PC-3 (cell line): ENCODE results near the gene PARP1.

Source experiments
- EZH2 ChIP-seq: fragments of 300-600 bp; sonication (generic); IDR thresholded peaks from one replicate; pipeline ENCODE4 v1.6.1; 2017; ENCODE audit warnings: antibody characterized with exemption, mild to moderate bottlenecking, low read length; ENCODE audit not compliant: unreplicated experiment
- EZH2phosphoT487 ChIP-seq: fragments of 300-600 bp; sonication (generic); IDR thresholded peaks from 2 replicates; pipeline ENCODE4 v1.6.1; 2018; ENCODE audit warnings: mild to moderate bottlenecking, antibody characterized with exemption, low read length, borderline replicate concordance
- TF ChIP-seq, protein P1 (sequence below): fragments of 300-600 bp; sonication (generic); conservative IDR thresholded peaks from 2 replicates; pipeline ENCODE4 v1.5.1; 2017; ENCODE audit warnings: antibody characterized with exemption, low read depth, mild to moderate bottlenecking, low read length

DNA sequence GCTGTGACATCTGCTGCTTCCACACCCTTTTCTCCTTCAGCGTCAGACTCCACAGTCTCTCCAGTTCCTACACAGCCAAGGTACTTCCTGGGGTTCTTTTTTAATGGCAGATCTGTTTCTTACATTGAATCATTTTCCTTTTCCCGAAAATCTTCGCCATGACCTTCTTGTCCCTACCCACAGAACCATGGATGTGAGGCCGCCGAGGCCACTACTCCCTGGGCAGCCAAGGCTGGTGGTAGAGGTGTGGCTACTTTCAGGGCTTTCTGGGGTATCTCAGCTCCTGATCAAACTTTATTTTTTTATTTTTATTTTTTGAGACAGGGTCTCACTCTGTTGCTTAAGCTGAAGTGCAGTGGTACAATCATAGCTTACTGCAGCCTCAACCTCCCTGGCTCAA is 89.4 kb downstream of the PARP1 start:
- TF ChIP-seq, protein P1, sequence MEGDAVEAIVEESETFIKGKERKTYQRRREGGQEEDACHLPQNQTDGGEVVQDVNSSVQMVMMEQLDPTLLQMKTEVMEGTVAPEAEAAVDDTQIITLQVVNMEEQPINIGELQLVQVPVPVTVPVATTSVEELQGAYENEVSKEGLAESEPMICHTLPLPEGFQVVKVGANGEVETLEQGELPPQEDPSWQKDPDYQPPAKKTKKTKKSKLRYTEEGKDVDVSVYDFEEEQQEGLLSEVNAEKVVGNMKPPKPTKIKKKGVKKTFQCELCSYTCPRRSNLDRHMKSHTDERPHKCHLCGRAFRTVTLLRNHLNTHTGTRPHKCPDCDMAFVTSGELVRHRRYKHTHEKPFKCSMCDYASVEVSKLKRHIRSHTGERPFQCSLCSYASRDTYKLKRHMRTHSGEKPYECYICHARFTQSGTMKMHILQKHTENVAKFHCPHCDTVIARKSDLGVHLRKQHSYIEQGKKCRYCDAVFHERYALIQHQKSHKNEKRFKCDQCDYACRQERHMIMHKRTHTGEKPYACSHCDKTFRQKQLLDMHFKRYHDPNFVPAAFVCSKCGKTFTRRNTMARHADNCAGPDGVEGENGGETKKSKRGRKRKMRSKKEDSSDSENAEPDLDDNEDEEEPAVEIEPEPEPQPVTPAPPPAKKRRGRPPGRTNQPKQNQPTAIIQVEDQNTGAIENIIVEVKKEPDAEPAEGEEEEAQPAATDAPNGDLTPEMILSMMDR: no peak
- TF ChIP-seq EZH2 (no peak), EZH2phosphoT487 (no peak)
